GM12878 (cell line): Measurements from ENCODE around the gene REG1A. TPM values are rescaled to one million over a fixed set of nuclear protein-coding genes. Genes with fewer than 3 reads are reported as not detected.

Experiments used
- ATAC-seq: fragments of 200-7000 bp; cut with Tn5 transposase; 3 replicates; pipeline ENCODE4 v1.9.1; 2020; ENCODE audit warnings: mild to moderate bottlenecking, moderate library complexity
- BruUV-seq: library from RNA; stranded (reverse); fragments of 400-500 nt; replicated peaks from 2 replicates; lab custom pipeline; 2021; lab: Mats Ljungman, UMichigan
- CTCF ChIA-PET: fragments of 300-600 bp; sonication (Branson Sonifier 250); formaldehyde crosslinking; extraction: SDS; loops from one replicate; lab custom pipeline; 2021; ENCODE audit warnings: inconsistent platforms; lab: Yijun Ruan, JAX
- POLR2A ChIA-PET: fragments of 350-600 bp; formaldehyde crosslinking; extraction: SDS; loops from one replicate; lab custom pipeline; 2021; ENCODE audit warnings: inconsistent platforms; lab: Charles Lee
- RAD21 ChIA-PET: fragments of 300-600 bp; sonication (Branson Sonifier 250); formaldehyde crosslinking; loops from one replicate; lab custom pipeline; 2023; ENCODE audit warnings: antibody characterized with exemption; ENCODE audit not compliant: unreplicated experiment; lab: Charles Lee
- SMC1A ChIA-PET: fragments of 300-600 bp; sonication (Branson Sonifier 250); formaldehyde crosslinking; loops from one replicate; lab custom pipeline; 2023; ENCODE audit not compliant: unreplicated experiment, uncharacterized antibody; lab: Charles Lee
- DNase-seq: peaks from one replicate; pipeline ENCODE4 v3.0.0-alpha.2; 2011; ENCODE audit warnings: low read depth, low spot score
- FAIRE-seq: peaks from 3 replicates; lab custom pipeline; 2011; peaks lifted over from hg19 to GRCh38; lab: Jason Lieb, UNC
- H2AFZ ChIP-seq: 2 replicates; pipeline ENCODE4 v1.6.0; 2011; ENCODE audit warnings: low read depth, low read length, control low read depth; ENCODE audit not compliant: control insufficient read depth
- H3K27ac ChIP-seq: 2 replicates; pipeline ENCODE4 v1.5.1; 2011; ENCODE audit warnings: control low read depth; ENCODE audit not compliant: control insufficient read depth, insufficient read depth
- H3K27me3 ChIP-seq, 2 experiments: replicated peaks in 1 of 2; 2 replicates each; pipeline versions ENCODE4 v1.6.0 to v1.6.1; 2011; ENCODE audit warnings: low read length in 1 of 2; ENCODE audit not compliant: control insufficient read depth in 2 of 2, insufficient read depth in 2 of 2
- H3K36me3 ChIP-seq, 2 experiments: 2 replicates each; pipeline ENCODE4 v1.5.1; 2011; ENCODE audit warnings: low read length in 1 of 2; ENCODE audit not compliant: control insufficient read depth in 2 of 2, insufficient read depth in 2 of 2
- H3K4me1 ChIP-seq: 2 replicates; pipeline ENCODE4 v1.6.1; 2011; ENCODE audit warnings: mild to moderate bottlenecking, low read length, moderate library complexity, mixed read lengths; ENCODE audit not compliant: control insufficient read depth, insufficient read depth
- H3K4me2 ChIP-seq: 2 replicates; pipeline ENCODE4 v1.6.0; 2011; ENCODE audit warnings: control low read depth; ENCODE audit not compliant: control insufficient read depth, insufficient read depth
- H3K4me3 ChIP-seq: fragments of 200-600 bp; sonication (generic); 2 replicates; pipeline ENCODE4 v1.5.1; 2016
- H3K79me2 ChIP-seq: 2 replicates; pipeline ENCODE4 v1.6.0; 2011; ENCODE audit warnings: low read length; ENCODE audit not compliant: control insufficient read depth, insufficient read depth
- H3K9ac ChIP-seq: 2 replicates; pipeline ENCODE4 v1.8.0; 2011; ENCODE audit warnings: low read length, control low read depth, mixed read lengths; ENCODE audit not compliant: control insufficient read depth, insufficient read depth
- H3K9me3 ChIP-seq: replicated peaks from 3 replicates; pipeline ENCODE4 v1.5.1; 2011; ENCODE audit warnings: mild to moderate bottlenecking, low read length; ENCODE audit not compliant: control insufficient read depth, insufficient read depth
- H4K20me1 ChIP-seq: 2 replicates; pipeline ENCODE4 v1.6.0; 2011; ENCODE audit not compliant: control insufficient read depth, insufficient read depth
- CREM ChIP-seq: IDR thresholded peaks from 2 replicates; pipeline ENCODE4 v1.6.1; 2014; ENCODE audit warnings: antibody characterized with exemption, low read depth
- EED ChIP-seq: sonication (generic); IDR thresholded peaks from 2 replicates; pipeline ENCODE4 v1.6.1; 2016; ENCODE audit warnings: antibody characterized with exemption, low read depth
- MEF2A ChIP-seq: IDR thresholded peaks from 2 replicates; pipeline ENCODE4 v1.6.1; 2011; ENCODE audit warnings: low read depth, mild to moderate bottlenecking, low read length, moderate library complexity; ENCODE audit not compliant: insufficient read depth
- PAX5 ChIP-seq: IDR thresholded peaks from 2 replicates; pipeline ENCODE4 v1.6.1; 2011; ENCODE audit warnings: low read depth, low read length, borderline replicate concordance
- RAD21 ChIP-seq: IDR thresholded peaks from 2 replicates; pipeline ENCODE4 v1.6.1; 2011; ENCODE audit warnings: mild to moderate bottlenecking, low read depth, low read length, moderate library complexity; ENCODE audit not compliant: insufficient read depth
- RB1 ChIP-seq: fragments of 450-650 bp; formaldehyde crosslinking; IDR thresholded peaks from 2 replicates; pipeline ENCODE4 v1.6.1; 2017; ENCODE audit warnings: mild to moderate bottlenecking, borderline replicate concordance
- RBBP5 ChIP-seq: fragments of 200-600 bp; sonication (generic); conservative IDR thresholded peaks from 2 replicates; pipeline ENCODE4 v1.6.1; 2016
- SMAD1 ChIP-seq: fragments of 450-650 bp; IDR thresholded peaks from 2 replicates; pipeline ENCODE4 v1.6.1; 2018; ENCODE audit warnings: mild to moderate bottlenecking, low read depth; ENCODE audit not compliant: partially characterized antibody
- YY1 ChIP-seq: IDR thresholded peaks from 2 replicates; pipeline ENCODE4 v1.6.1; 2011; ENCODE audit warnings: low read depth, mild to moderate bottlenecking, low read length
- ZNF217 ChIP-seq: fragments of 450-650 bp; IDR thresholded peaks from 2 replicates; pipeline ENCODE4 v1.6.1; 2017; ENCODE audit warnings: antibody characterized with exemption, mild to moderate bottlenecking
- WGBS: methylation state at CpG from one replicate; pipeline ENCODE4 v1.1.6; 2016; ENCODE audit warnings: low lambda C conversion rate; ENCODE audit not compliant: insufficient replicate concordance, insufficient coverage; ENCODE audit errors: missing lambda C conversion rate; 5-methylcytosine and 5-hydroxymethylcytosine counted together
- in situ Hi-C: fragments of 300-500 bp; cut with MboI; formaldehyde crosslinking; loops from 9 replicates; pipeline ENCODE4 v1.14.3; 2018; ENCODE audit warnings: mixed read lengths
- intact Hi-C: fragments of 100-400 bp; cut with micrococcal nuclease; formaldehyde crosslinking; loops from one replicate; pipeline ENCODE4 v1.14.2; 2022; ENCODE audit not compliant: unreplicated experiment
- polyA plus RNA-seq, 11 experiments: library from polyadenylated mRNA; depleted of rRNA in 4 of 11; unstranded in 6 of 11; stranded (reverse) in 5 of 11; fragments of >200 nt; fragmentation: Nextera tagmentation in 4 of 11; fragmentation: Illumina TruSeq in 1 of 11; extraction: Ambion mirVana in 4 of 11; extraction: Trizol in 1 of 11; gene quantifications; 1 replicate in 1 of 11; 2 replicates in 10 of 11; pipeline versions ENCODE4 v1.2.1 to v1.2.3, GENCODE V29; 2011 to 2016; ENCODE audit warnings: inconsistent platforms in 2 of 11, missing spikeins in 2 of 11, low read depth in 1 of 11
- total RNA-seq, 4 experiments: library from RNA; depleted of rRNA in 3 of 4; stranded (reverse); fragments of >200 nt in 3 of 4; fragmentation: Illumina TruSeq in 1 of 4; extraction: Trizol in 1 of 4; gene quantifications; 2 replicates each; pipeline versions ENCODE4 v1.2.1 to v1.2.3, GENCODE V29; 2013 to 2021
- TF ChIP-seq, protein P1 (sequence below): fragments of 150-350 bp; IDR thresholded peaks from 2 replicates; pipeline ENCODE4 v1.6.1; 2014; ENCODE audit warnings: mild to moderate bottlenecking, low read depth, low read length
- TF ChIP-seq, protein P2 (sequence below): IDR thresholded peaks from 2 replicates; pipeline ENCODE4 v1.6.1; 2012; ENCODE audit warnings: mild to moderate bottlenecking, low read depth, low read length
- TF ChIP-seq, protein P3 (sequence below): IDR thresholded peaks from 2 replicates; pipeline ENCODE4 v1.6.1; 2011; ENCODE audit warnings: borderline replicate concordance, low read depth, mild to moderate bottlenecking, moderate library complexity, low read length; ENCODE audit not compliant: insufficient read depth, poor library complexity, severe bottlenecking
- TF ChIP-seq, protein P4 (sequence below): fragments of 450-650 bp; IDR thresholded peaks from 2 replicates; pipeline ENCODE4 v1.6.1; 2018; ENCODE audit warnings: mild to moderate bottlenecking, low read depth, moderate library complexity; ENCODE audit not compliant: partially characterized antibody

The REG1A gene
- total and polyA plus RNA-seq, 10 of the 15 experiments (the other 5 are each of a cell fraction or from before 2014, with no cell fraction given): 4.5 TPM; not detected in 9

- TF ChIP-seq, protein P1, sequence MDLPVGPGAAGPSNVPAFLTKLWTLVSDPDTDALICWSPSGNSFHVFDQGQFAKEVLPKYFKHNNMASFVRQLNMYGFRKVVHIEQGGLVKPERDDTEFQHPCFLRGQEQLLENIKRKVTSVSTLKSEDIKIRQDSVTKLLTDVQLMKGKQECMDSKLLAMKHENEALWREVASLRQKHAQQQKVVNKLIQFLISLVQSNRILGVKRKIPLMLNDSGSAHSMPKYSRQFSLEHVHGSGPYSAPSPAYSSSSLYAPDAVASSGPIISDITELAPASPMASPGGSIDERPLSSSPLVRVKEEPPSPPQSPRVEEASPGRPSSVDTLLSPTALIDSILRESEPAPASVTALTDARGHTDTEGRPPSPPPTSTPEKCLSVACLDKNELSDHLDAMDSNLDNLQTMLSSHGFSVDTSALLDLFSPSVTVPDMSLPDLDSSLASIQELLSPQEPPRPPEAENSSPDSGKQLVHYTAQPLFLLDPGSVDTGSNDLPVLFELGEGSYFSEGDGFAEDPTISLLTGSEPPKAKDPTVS: no peak
- TF ChIP-seq YY1: no peak
Measured at GRCh38 chr2:79071078-79071477, 49.2 kb upstream of the REG1A start (continued).

DNA sequence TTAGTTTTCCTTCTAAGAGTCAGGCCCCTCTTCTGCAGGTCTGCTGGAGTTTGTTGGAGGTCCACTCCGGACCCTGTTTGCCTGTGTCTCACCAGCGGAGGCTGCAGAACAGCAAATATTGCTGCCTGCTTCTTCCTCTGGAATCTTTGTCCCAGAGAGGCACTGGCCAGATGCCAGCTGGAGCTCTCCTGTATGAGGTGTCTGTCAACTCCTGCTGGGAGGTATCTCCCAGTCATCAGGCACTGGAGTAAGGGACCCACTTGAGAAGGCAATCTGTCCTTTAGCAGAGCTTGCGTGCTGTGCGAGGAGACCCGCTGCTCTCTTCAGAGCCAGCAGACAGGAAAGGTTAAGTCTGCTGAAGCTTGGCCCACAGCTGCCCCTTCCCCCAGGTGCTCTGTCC, 37.3 kb upstream of the REG1A start:
- TF ChIP-seq RAD21 (no peak), PAX5 (no peak), MEF2A (no peak), SMAD1 (no peak), RB1 (no peak), ZNF217 (no peak), RBBP5 (no peak), EED (no peak), CREM (no peak)
- TF ChIP-seq, protein P2, sequence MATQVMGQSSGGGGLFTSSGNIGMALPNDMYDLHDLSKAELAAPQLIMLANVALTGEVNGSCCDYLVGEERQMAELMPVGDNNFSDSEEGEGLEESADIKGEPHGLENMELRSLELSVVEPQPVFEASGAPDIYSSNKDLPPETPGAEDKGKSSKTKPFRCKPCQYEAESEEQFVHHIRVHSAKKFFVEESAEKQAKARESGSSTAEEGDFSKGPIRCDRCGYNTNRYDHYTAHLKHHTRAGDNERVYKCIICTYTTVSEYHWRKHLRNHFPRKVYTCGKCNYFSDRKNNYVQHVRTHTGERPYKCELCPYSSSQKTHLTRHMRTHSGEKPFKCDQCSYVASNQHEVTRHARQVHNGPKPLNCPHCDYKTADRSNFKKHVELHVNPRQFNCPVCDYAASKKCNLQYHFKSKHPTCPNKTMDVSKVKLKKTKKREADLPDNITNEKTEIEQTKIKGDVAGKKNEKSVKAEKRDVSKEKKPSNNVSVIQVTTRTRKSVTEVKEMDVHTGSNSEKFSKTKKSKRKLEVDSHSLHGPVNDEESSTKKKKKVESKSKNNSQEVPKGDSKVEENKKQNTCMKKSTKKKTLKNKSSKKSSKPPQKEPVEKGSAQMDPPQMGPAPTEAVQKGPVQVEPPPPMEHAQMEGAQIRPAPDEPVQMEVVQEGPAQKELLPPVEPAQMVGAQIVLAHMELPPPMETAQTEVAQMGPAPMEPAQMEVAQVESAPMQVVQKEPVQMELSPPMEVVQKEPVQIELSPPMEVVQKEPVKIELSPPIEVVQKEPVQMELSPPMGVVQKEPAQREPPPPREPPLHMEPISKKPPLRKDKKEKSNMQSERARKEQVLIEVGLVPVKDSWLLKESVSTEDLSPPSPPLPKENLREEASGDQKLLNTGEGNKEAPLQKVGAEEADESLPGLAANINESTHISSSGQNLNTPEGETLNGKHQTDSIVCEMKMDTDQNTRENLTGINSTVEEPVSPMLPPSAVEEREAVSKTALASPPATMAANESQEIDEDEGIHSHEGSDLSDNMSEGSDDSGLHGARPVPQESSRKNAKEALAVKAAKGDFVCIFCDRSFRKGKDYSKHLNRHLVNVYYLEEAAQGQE: no peak
- TF ChIP-seq, protein P3, sequence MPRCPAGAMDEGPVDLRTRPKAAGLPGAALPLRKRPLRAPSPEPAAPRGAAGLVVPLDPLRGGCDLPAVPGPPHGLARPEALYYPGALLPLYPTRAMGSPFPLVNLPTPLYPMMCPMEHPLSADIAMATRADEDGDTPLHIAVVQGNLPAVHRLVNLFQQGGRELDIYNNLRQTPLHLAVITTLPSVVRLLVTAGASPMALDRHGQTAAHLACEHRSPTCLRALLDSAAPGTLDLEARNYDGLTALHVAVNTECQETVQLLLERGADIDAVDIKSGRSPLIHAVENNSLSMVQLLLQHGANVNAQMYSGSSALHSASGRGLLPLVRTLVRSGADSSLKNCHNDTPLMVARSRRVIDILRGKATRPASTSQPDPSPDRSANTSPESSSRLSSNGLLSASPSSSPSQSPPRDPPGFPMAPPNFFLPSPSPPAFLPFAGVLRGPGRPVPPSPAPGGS: no peak
- TF ChIP-seq, protein P4, sequence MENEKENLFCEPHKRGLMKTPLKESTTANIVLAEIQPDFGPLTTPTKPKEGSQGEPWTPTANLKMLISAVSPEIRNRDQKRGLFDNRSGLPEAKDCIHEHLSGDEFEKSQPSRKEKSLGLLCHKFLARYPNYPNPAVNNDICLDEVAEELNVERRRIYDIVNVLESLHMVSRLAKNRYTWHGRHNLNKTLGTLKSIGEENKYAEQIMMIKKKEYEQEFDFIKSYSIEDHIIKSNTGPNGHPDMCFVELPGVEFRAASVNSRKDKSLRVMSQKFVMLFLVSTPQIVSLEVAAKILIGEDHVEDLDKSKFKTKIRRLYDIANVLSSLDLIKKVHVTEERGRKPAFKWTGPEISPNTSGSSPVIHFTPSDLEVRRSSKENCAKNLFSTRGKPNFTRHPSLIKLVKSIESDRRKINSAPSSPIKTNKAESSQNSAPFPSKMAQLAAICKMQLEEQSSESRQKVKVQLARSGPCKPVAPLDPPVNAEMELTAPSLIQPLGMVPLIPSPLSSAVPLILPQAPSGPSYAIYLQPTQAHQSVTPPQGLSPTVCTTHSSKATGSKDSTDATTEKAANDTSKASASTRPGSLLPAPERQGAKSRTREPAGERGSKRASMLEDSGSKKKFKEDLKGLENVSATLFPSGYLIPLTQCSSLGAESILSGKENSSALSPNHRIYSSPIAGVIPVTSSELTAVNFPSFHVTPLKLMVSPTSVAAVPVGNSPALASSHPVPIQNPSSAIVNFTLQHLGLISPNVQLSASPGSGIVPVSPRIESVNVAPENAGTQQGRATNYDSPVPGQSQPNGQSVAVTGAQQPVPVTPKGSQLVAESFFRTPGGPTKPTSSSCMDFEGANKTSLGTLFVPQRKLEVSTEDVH: no peak
- in situ Hi-C loops: no loop called here

More for the DNA sequence above, 37.3 kb upstream of the REG1A start:
- Histone ChIP-seq H3K79me2 (no peaks in the 10 kb centered on the region), H3K9ac (no peak overlapping the region), H3K27me3 (no peaks in the 10 kb centered on the region), H4K20me1 (no peaks in the 10 kb centered on the region), H3K9me3 (no peaks in the 10 kb centered on the region), H3K36me3 (no peaks in the 10 kb centered on the region), H3K4me2 (no peak overlapping the region), H2AFZ (no peak overlapping the region), H3K4me1 (no peaks in the 10 kb centered on the region), H3K27ac (no peak overlapping the region), H3K4me3 (no peak overlapping the region)
- DNase-seq (no peak), ATAC-seq (no peak), FAIRE-seq (no peak)
- ChIA-PET POLR2A (no interaction called here), RAD21 (no interaction called here), CTCF (no interaction called here), SMC1A (no interaction called here)
- 34% methylated on average over 5 of the region's 5 CpGs for WGBS
- BruUV-seq: no TSS peak
- intact Hi-C loops: no loop called here
